ENCODE data around the gene SRR. TPM values are rescaled to one million over a fixed set of nuclear protein-coding genes. Genes with fewer than 3 reads are reported as not detected.

SRR gene
- total and polyA plus RNA-seq, 9 of the 15 experiments (the other 6 are each of a cell fraction or from before 2014, with no cell fraction given) = 5.0 to 19.4 (median 7.9) TPM

DNA sequence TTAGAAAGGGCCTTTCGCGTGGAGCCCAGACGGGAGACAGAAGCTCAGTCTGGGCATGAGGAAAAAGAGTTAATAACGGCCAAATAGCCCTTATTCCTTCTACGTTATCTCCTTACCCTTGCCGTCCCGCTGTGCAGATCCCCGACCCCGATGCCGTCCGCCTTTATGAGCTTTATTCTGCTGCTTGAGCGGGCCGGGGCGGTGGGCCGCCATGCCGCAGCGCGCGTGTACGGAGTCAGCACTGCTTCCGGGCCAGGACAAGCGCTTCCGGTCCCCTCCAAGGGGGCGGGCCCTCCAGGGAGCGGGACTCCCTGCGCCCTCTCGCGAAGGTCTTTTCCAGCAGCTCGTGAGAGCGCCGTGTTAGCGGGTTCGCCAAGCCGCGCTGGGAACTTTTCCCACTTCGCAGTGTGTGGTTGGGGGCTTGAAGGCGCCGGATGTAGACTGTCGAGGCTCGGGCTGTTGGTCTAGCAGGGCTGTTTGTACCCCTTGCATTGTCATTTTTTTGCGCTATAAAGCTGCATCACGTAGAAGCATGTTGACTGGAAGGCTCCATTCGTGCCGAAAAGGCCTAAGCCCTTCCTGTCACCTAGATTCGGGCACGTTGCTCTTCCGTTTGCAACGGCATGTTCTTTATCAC is 32.6 kb downstream of the SRR start, which contains the start of gene TSR1 (continued):
- TF ChIP-seq, protein P1, sequence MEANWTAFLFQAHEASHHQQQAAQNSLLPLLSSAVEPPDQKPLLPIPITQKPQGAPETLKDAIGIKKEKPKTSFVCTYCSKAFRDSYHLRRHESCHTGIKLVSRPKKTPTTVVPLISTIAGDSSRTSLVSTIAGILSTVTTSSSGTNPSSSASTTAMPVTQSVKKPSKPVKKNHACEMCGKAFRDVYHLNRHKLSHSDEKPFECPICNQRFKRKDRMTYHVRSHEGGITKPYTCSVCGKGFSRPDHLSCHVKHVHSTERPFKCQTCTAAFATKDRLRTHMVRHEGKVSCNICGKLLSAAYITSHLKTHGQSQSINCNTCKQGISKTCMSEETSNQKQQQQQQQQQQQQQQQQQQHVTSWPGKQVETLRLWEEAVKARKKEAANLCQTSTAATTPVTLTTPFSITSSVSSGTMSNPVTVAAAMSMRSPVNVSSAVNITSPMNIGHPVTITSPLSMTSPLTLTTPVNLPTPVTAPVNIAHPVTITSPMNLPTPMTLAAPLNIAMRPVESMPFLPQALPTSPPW (CRISPR knock-in tag; IDR thresholded peaks at IDR 0.05) = peak; percentile 48
- TF ChIP-seq, protein P2, sequence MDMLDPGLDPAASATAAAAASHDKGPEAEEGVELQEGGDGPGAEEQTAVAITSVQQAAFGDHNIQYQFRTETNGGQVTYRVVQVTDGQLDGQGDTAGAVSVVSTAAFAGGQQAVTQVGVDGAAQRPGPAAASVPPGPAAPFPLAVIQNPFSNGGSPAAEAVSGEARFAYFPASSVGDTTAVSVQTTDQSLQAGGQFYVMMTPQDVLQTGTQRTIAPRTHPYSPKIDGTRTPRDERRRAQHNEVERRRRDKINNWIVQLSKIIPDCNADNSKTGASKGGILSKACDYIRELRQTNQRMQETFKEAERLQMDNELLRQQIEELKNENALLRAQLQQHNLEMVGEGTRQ (CRISPR knock-in tag; IDR thresholded peaks at IDR 0.05) = no peak
- TF ChIP-seq, protein P3, sequence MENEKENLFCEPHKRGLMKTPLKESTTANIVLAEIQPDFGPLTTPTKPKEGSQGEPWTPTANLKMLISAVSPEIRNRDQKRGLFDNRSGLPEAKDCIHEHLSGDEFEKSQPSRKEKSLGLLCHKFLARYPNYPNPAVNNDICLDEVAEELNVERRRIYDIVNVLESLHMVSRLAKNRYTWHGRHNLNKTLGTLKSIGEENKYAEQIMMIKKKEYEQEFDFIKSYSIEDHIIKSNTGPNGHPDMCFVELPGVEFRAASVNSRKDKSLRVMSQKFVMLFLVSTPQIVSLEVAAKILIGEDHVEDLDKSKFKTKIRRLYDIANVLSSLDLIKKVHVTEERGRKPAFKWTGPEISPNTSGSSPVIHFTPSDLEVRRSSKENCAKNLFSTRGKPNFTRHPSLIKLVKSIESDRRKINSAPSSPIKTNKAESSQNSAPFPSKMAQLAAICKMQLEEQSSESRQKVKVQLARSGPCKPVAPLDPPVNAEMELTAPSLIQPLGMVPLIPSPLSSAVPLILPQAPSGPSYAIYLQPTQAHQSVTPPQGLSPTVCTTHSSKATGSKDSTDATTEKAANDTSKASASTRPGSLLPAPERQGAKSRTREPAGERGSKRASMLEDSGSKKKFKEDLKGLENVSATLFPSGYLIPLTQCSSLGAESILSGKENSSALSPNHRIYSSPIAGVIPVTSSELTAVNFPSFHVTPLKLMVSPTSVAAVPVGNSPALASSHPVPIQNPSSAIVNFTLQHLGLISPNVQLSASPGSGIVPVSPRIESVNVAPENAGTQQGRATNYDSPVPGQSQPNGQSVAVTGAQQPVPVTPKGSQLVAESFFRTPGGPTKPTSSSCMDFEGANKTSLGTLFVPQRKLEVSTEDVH (IDR thresholded peaks at IDR 0.05; ENCODE audit: low read depth, partially characterized antibody) = peak; percentile 86
- TF ChIP-seq U2AF1 (optimal IDR thresholded peaks at IDR 0.05; ENCODE audit: low read depth, low read length) (no peak), EHMT2 (IDR thresholded peaks at IDR 0.05) (no peak), SAFB (IDR thresholded peaks at IDR 0.05; ENCODE audit: borderline replicate concordance, low read depth, low read length) (no peak), DNMT1 (IDR thresholded peaks at IDR 0.05) (no peak), BACH1 (tag; IDR thresholded peaks at IDR 0.05) (no peak), HDAC3 (IDR thresholded peaks at IDR 0.05; ENCODE audit: borderline replicate concordance, partially characterized antibody) (no peak), SNRNP70 (optimal IDR thresholded peaks at IDR 0.05; ENCODE audit: low read depth, low read length) (no peak), PCBP1 (IDR thresholded peaks at IDR 0.05; ENCODE audit: low read depth, low read length, poor library complexity, severe bottlenecking) (peak; percentile 23), ZNF780A (CRISPR knock-in tag; IDR thresholded peaks at IDR 0.05) (no peak), ZNF766 (CRISPR knock-in tag; conservative IDR thresholded peaks at IDR 0.05) (no peak; the same call in 1 of the 2 replicates), POLR2H (tag; IDR thresholded peaks at IDR 0.05; ENCODE audit: low read depth) (peak; percentile 67), SMAD2 (IDR thresholded peaks at IDR 0.05; ENCODE audit: low read depth, low read length) (no peak), SAFB2 (IDR thresholded peaks at IDR 0.05; ENCODE audit: borderline replicate concordance, low read depth, low read length, severe bottlenecking) (no peak), ZNF146 (CRISPR knock-in tag; IDR thresholded peaks at IDR 0.05; ENCODE audit: unreplicated experiment) (no peak), STAG1 (CRISPR knock-in tag; IDR thresholded peaks at IDR 0.05; ENCODE audit: borderline replicate concordance) (no peak)
- TF ChIP-seq, protein P4, sequence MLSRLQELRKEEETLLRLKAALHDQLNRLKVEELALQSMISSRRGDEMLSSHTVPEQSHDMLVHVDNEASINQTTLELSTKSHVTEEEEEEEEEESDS (CRISPR knock-in tag; IDR thresholded peaks at IDR 0.05) = no peak
- TF ChIP-seq, protein P5, sequence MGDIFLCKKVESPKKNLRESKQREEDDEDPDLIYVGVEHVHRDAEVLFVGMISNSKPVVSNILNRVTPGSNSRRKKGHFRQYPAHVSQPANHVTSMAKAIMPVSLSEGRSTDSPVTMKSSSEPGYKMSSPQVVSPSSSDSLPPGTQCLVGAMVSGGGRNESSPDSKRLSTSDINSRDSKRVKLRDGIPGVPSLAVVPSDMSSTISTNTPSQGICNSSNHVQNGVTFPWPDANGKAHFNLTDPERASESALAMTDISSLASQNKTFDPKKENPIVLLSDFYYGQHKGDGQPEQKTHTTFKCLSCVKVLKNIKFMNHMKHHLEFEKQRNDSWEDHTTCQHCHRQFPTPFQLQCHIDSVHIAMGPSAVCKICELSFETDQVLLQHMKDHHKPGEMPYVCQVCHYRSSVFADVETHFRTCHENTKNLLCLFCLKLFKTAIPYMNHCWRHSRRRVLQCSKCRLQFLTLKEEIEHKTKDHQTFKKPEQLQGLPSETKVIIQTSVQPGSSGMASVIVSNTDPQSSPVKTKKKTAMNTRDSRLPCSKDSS (IDR thresholded peaks at IDR 0.05; ENCODE audit: low read depth, partially characterized antibody) = no peak
- TF ChIP-seq, protein P6, sequence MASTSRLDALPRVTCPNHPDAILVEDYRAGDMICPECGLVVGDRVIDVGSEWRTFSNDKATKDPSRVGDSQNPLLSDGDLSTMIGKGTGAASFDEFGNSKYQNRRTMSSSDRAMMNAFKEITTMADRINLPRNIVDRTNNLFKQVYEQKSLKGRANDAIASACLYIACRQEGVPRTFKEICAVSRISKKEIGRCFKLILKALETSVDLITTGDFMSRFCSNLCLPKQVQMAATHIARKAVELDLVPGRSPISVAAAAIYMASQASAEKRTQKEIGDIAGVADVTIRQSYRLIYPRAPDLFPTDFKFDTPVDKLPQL (IDR thresholded peaks at IDR 0.05; ENCODE audit: extremely low read depth, insufficient read length) = no peak
